GM23338 (cell line): ENCODE data around the gene PMIS2. TPM values are rescaled to one million over a fixed set of nuclear protein-coding genes. Genes with fewer than 3 reads are reported as not detected.

Source experiments
- ATAC-seq: fragments of 200-7000 bp; cut with Tn5 transposase; 3 replicates; pipeline ENCODE4 v1.9.1; 2020
- DNase-seq: peaks from one replicate; pipeline ENCODE4 v3.0.0-alpha.2; 2015; ENCODE audit warnings: low spot score
- H2AFZ ChIP-seq: fragments of 200-600 bp; sonication (generic); 2 replicates; pipeline ENCODE4 v1.8.0; 2016; ENCODE audit warnings: antibody characterized with exemption, mild to moderate bottlenecking, moderate library complexity
- H3F3A ChIP-seq: fragments of 200-600 bp; sonication (generic); replicated peaks from 2 replicates; pipeline ENCODE4 v1.8.0; 2017; ENCODE audit warnings: antibody characterized with exemption, mixed run types, low read depth
- H3K27ac ChIP-seq: fragments of 200-600 bp; sonication (generic); 2 replicates; pipeline ENCODE4 v1.6.1; 2016; ENCODE audit warnings: low read depth
- H3K27me3 ChIP-seq: fragments of 200-600 bp; sonication (generic); 2 replicates; pipeline ENCODE4 v1.8.0; 2016; ENCODE audit warnings: mild to moderate bottlenecking, mixed run types, moderate library complexity; ENCODE audit not compliant: insufficient read depth
- H3K36me3 ChIP-seq: fragments of 200-600 bp; sonication (generic); 2 replicates; pipeline ENCODE4 v1.8.0; 2016; ENCODE audit warnings: mild to moderate bottlenecking; ENCODE audit not compliant: insufficient read depth
- H3K4me1 ChIP-seq: fragments of 200-600 bp; sonication (generic); 2 replicates; pipeline ENCODE4 v1.8.0; 2016; ENCODE audit warnings: mild to moderate bottlenecking, moderate library complexity; ENCODE audit not compliant: insufficient read depth
- H3K4me2 ChIP-seq: fragments of 200-600 bp; sonication (generic); 2 replicates; pipeline ENCODE4 v1.7.1; 2017; ENCODE audit warnings: mixed run types
- H3K4me3 ChIP-seq: fragments of 200-600 bp; sonication (generic); 2 replicates; pipeline ENCODE4 v1.6.1; 2016; ENCODE audit warnings: mixed run types
- H3K79me2 ChIP-seq: fragments of 200-600 bp; sonication (generic); replicated peaks from 2 replicates; pipeline ENCODE4 v1.8.0; 2017; ENCODE audit warnings: mild to moderate bottlenecking; ENCODE audit not compliant: insufficient read depth
- H3K9me2 ChIP-seq: fragments of 200-600 bp; sonication (generic); 2 replicates; pipeline ENCODE4 v1.8.0; 2017; ENCODE audit not compliant: insufficient read depth
- H4K20me1 ChIP-seq: fragments of 200-600 bp; sonication (generic); replicated peaks from 2 replicates; pipeline ENCODE4 v1.8.0; 2017; ENCODE audit warnings: mild to moderate bottlenecking; ENCODE audit not compliant: insufficient read depth
- H3K27ac Mint-ChIP-seq: 2 replicates; pipeline ENCODE4 v1.8.0; 2020; ENCODE audit warnings: inconsistent platforms, mild to moderate bottlenecking, moderate library complexity, mixed read lengths
- H3K27me3 Mint-ChIP-seq: 3 replicates; pipeline ENCODE4 v1.8.0; 2022; ENCODE audit warnings: low read depth, mild to moderate bottlenecking, moderate library complexity, mixed read lengths, inconsistent platforms; ENCODE audit not compliant: insufficient read depth, poor library complexity
- H3K36me3 Mint-ChIP-seq: 3 replicates; pipeline ENCODE4 v1.8.0; 2021; ENCODE audit warnings: low read depth, mild to moderate bottlenecking, inconsistent platforms, moderate library complexity, mixed read lengths
- H3K4me1 Mint-ChIP-seq: 3 replicates; pipeline ENCODE4 v1.8.0; 2020; ENCODE audit warnings: mild to moderate bottlenecking, inconsistent platforms, mixed read lengths
- H3K4me3 Mint-ChIP-seq: 3 replicates; pipeline ENCODE4 v1.8.0; 2021; ENCODE audit warnings: moderate library complexity, mild to moderate bottlenecking, inconsistent platforms, mixed read lengths
- H3K9me3 Mint-ChIP-seq: 3 replicates; pipeline ENCODE4 v1.8.0; 2020; ENCODE audit warnings: moderate library complexity, mild to moderate bottlenecking, inconsistent platforms, mixed read lengths
- CREB1 ChIP-seq: fragments of 250-450 bp; sonication (Bioruptor Pico); IDR thresholded peaks from 2 replicates; pipeline ENCODE4 v1.5.0; 2020; ENCODE audit warnings: low read depth, mild to moderate bottlenecking, moderate library complexity
- ETS1 ChIP-seq: IDR thresholded peaks from 2 replicates; pipeline ENCODE4 v1.6.1; 2016; ENCODE audit warnings: antibody characterized with exemption
- EZH2phosphoT487 ChIP-seq: fragments of 200-600 bp; sonication (generic); IDR thresholded peaks from one replicate; pipeline ENCODE4 v1.8.1; 2018; ENCODE audit warnings: antibody characterized with exemption; ENCODE audit not compliant: unreplicated experiment
- JUNB ChIP-seq: IDR thresholded peaks from one replicate; pipeline ENCODE4 v1.6.1; 2016; ENCODE audit warnings: antibody characterized with exemption; ENCODE audit not compliant: unreplicated experiment
- POLR2AphosphoS5 ChIP-seq: IDR thresholded peaks from 2 replicates; pipeline ENCODE4 v1.6.1; 2016; ENCODE audit warnings: antibody characterized with exemption, low read depth
- ZNF331 ChIP-seq: fragments of 250-450 bp; sonication (Bioruptor Pico); IDR thresholded peaks from 2 replicates; pipeline ENCODE4 v1.5.0; 2020; ENCODE audit warnings: low read depth, mild to moderate bottlenecking, moderate library complexity
- ZNF462 ChIP-seq: fragments of 250-450 bp; sonication (Bioruptor Pico); IDR thresholded peaks from 2 replicates; pipeline ENCODE4 v1.5.0; 2020; ENCODE audit warnings: mild to moderate bottlenecking, moderate library complexity
- polyA plus RNA-seq: library from polyadenylated mRNA; unstranded; fragments of >200 nt; fragmentation: Nextera tagmentation; extraction: Ambion mirVana; gene quantifications from 2 replicates; pipeline ENCODE4 v1.2.1, GENCODE V29; 2016
- total RNA-seq: library from RNA; depleted of rRNA; stranded (reverse); fragments of >200 nt; shearing (Covaris generic); gene quantifications from 2 replicates; pipeline ENCODE4 v1.2.3, GENCODE V29; 2014

The PMIS2 gene
- total and polyA plus RNA-seq, 2 experiments from 2014 or later: not detected

DNA sequence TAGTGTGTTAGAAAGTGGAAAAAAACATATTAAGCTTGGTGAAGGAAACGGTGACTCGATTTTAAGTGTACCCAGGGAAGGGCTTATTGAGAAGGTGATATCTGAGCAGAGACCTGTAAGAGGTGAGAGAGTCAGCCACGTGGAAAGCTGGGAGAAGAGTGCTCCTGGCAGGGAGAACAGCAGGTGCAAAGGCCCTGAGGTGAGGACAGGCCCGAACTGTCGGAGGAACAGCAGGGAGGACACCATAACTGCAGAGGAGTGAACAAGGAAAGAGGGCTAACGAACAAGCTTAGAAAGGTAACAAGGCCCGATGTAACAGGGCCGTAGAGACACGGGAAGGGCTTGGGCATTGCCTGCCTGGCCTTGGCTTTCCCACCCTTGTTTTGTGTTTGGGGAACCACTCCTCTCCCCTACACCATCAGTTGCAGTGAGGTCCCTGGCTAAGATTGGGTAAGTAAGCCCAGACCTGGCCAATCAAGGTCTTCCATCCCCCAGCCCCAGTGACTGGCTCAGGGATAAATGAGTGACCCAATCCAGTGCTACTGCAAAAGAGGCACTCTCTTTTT lies 29.9 kb upstream of the PMIS2 start (continued):
- TF ChIP-seq ZNF462 (no peak), JUNB (no peak), ETS1 (no peak), CREB1 (no peak), POLR2AphosphoS5 (no peak), EZH2phosphoT487 (no peak), ZNF331 (CRISPR knock-in tag) (no peak)

DNA sequence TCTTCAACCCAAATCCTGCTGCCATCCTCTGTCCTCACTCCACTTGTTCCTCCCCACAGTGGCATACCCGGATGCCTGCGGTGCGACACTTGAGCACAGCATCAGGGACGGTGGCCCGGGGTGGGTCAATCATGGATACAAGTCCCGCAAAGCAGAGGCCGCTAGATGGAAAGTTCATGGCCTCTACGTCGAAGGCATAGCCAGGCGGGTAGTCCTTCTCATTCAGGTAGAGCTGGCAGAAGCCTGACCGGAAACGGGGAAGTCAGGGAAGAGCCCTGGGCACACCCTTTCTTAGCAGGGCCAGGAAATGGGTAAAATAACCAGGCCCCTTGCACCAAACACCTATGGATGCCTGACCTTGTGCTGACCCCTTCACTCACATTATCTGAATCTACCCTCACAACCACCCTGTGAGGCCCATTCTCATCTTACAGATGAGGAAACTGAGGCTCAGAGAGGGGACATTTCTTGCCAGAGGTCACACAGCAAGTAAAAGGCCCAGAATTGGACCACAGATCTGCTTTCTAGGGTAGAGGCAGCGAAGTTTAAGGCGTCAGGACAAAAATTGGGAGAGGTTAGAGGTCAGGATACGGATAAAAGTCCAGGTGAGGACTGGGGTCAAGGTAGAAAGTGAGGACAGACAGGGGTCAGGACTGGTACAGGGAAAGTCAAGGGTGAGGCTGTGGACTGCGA lies 29.0 kb upstream of the PMIS2 start:
- peak overlapping the region; percentile 79 for H3K4me3 ChIP-seq
- ATAC-seq (no peak), DNase-seq (no peak)
- Mint-ChIP-seq H3K9me3 (no peaks in the 10 kb centered on the region; the same call in 1 of the 3 replicates), H3K4me1 (peaks cover 10% of the 10 kb centered on the region), H3K36me3 (no peaks in the 10 kb centered on the region; the same call in 2 of the 3 replicates), H3K27ac (peak overlapping the region; percentile 12; the same call in 1 of the 2 replicates), H3K27me3 (peaks cover 28% of the 10 kb centered on the region), H3K4me3 (peak overlapping the region; percentile 85)
- no peaks in the 10 kb centered on the region for H3K79me2 ChIP-seq
- no peaks in the 10 kb centered on the region for H4K20me1 ChIP-seq
- H3K4me1 ChIP-seq: peaks cover 8% of the 10 kb centered on the region; the same call in 1 of the 2 replicates
- H3F3A ChIP-seq: peaks cover 11% of the 10 kb centered on the region; the same call in 1 of the 2 replicates
- no peaks in the 10 kb centered on the region for H3K36me3 ChIP-seq
- peaks cover 10% of the 10 kb centered on the region for H3K27me3 ChIP-seq
- TF ChIP-seq EZH2phosphoT487: no peak
- H3K27ac ChIP-seq: no peak overlapping the region
- H3K4me2 ChIP-seq: peak overlapping the region; percentile 84
- H2AFZ ChIP-seq: peak overlapping the region; percentile 93
- no peaks in the 10 kb centered on the region for H3K9me2 ChIP-seq
